ENCODE results near the gene PDF.

The PDF gene

DNA sequence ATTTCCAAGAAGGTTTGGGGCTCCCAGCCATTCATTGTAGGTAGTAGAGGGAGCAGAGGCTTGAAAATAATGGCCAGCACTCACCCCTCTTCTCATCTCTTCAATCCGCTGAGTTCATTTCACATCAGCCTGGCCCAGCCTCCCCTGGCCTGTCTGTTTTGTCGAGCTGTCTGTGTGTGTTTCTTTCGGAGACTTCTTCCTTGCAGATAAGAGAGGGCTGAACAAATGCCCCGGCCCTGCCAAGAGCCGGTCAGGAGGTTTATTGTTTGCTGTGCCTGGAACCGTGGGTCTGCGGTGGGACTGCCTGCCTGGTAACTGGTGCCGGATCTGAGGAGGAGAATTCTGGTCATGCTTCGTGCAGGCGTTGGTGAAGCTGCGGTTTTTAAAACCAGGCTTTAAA lies 15.9 kb downstream of the PDF start:
- no peak for DNase-seq (ENCODE audit: low spot score)
- TF ChIP-seq, protein P1, sequence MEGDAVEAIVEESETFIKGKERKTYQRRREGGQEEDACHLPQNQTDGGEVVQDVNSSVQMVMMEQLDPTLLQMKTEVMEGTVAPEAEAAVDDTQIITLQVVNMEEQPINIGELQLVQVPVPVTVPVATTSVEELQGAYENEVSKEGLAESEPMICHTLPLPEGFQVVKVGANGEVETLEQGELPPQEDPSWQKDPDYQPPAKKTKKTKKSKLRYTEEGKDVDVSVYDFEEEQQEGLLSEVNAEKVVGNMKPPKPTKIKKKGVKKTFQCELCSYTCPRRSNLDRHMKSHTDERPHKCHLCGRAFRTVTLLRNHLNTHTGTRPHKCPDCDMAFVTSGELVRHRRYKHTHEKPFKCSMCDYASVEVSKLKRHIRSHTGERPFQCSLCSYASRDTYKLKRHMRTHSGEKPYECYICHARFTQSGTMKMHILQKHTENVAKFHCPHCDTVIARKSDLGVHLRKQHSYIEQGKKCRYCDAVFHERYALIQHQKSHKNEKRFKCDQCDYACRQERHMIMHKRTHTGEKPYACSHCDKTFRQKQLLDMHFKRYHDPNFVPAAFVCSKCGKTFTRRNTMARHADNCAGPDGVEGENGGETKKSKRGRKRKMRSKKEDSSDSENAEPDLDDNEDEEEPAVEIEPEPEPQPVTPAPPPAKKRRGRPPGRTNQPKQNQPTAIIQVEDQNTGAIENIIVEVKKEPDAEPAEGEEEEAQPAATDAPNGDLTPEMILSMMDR (IDR thresholded peaks at IDR 0.05; ENCODE audit: extremely low read depth, missing control alignments) = no peak

DNA sequence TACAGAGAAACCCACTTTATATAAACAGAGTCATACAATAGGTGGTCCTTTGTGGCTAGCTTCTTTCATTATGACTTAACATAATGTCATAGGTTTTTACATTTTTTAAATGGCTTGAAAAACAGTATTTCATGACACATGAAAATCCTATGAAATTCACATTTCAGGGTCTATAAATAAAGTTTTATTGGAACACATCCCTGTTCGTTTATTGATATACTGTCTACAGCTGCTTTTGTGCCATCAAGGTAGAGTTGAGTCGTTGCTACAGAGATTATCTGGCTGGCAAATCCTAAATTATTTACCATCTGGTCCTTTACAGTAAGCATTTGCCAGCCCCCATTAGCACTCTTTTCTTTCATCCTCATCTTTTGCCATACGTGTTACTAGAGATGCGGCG lies 16.9 kb downstream of the PDF start:
- DNase-seq (ENCODE audit: low spot score) = no peak
- TF ChIP-seq, protein P1 (IDR thresholded peaks at IDR 0.05; ENCODE audit: extremely low read depth, missing control alignments) = no peak

DNA sequence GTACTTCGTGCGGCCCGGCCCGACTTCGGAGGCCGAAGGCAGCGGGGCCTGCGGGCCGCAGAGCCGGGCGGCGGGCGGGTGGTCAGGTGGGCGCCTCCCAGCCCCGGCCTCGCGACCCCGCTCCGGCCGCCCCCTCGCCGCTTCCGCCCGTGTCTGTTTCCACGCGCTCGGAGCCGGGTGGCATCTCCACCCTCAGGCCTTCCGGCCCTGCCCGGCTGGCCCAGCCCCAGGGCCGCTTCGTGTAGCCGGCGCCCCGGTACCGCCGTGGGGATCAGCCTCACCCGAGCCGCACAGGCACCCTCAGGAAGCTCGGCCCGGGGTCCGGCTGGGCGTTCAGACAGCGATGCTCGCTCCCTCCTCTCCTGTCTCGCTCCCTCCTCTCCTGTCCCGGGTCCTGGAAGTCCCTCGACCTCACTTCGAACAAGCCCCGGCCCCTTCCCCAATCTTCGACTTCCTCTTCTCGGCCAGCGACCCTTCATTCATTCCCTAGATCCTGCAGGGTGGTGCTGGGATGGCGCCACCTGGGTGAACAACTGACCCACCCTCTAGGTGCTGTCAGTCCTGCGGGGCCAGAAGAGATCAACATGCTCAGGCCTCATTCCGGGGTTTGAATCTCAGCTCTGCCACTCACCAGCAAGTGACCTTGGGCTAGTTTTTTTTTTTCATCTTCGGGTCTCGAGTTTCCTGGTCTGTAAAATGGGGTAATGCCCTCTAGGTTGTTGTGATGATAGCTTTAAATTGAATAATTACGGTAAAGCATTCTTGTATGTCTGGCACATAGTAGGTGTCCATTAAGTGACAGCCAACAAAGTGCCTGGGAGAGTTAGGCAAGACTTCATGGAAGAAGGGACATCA lies 18.6 kb downstream of the PDF start:
- TF ChIP-seq, protein P1 (IDR thresholded peaks at IDR 0.05; ENCODE audit: extremely low read depth, missing control alignments) = peak; percentile 10
- DNase-seq (ENCODE audit: low spot score) = peak; percentile 67

DNA sequence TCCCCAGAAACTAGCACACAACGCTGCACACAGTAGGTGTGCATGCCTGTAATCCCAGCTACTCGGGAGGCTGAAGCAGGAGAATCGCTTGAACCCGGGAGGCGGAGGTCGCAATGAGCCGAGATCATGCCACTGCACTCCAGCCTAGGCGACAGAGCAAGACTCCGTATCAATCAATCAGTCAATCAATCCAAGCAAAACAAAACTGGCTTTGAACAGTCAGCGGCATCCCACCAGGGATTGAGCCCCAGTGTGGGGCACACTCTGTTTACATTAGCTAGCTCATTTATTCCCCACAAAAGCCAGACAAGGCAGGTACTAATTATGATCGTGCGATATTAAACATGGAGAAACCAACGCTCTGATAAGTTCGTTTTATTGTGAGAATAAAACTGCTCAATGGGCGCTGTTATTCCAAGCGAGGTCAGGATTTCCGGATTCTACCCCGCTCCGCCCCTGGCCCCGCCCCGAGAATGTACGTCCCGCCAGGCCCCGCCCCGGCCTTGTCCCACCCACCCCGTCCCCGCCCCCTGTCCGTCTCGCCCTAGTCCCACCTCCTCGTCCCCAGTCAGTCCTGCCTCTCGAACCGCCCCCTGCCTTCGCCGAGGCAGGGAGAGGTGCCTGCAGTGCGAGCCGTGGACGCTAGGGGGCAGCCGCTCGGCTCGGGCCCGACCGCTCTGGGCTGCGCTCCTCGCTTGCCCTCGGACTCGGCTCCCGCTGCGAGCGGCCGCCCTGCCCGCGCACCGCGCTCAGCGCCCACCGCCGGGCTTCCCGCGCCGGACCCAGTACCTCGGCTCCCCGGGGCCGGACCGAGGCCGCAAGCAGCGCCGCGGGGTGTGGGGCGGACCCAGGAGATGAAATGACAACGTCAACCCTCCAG lies 19.5 kb downstream of the PDF start, which contains the start of gene VPS4A:
VPS4A (plus strand) TSS at position 698 of the 880 bp plus-strand sequence; CDS start at position 860, 162 bp downstream.
- TF ChIP-seq, protein P1 (IDR thresholded peaks at IDR 0.05; ENCODE audit: extremely low read depth, missing control alignments) = peak; percentile 99
- peak; percentile 99 for DNase-seq (ENCODE audit: low spot score)

DNA sequence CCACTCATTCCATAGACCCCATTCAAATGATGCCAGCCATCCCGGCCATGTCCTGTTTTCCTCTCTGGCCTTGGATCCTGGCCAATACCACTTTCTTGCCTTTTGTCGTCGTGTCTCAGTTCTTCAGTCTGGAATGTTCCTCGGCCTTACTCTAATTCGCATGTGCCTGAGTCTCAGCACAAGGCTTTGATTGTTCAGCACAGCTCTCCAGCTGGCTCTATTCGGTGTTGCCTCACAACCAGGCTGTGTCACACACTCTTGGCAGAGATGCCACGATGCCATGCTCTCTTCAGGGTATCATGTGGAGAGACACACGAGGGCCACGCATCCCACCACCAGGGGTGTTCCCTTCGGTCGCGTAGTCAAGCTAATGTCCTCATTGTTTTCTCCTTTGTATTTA lies 21.1 kb downstream of the PDF start:
- DNase-seq (ENCODE audit: low spot score) = no peak
- TF ChIP-seq, protein P1 (IDR thresholded peaks at IDR 0.05; ENCODE audit: extremely low read depth, missing control alignments) = no peak

DNA sequence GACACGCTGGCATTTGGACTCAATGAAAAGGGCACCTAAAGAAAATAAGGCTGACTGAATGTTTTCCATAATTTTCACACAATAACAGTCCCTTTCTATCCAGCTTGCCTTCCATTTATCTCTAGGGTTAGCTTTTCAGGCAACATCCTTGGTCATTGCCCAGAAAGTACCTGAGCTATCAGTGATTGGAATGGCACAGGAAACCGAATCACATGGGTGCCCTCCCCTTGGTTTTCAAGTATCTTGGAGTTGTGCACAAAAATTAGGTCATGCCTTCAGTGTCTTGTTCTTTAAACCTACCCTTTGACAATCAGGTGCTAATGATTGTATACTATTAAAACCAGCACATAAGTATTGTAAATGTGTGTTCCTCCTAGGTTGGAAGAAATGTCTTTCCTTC lies 22.5 kb downstream of the PDF start:
- TF ChIP-seq, protein P1 (IDR thresholded peaks at IDR 0.05; ENCODE audit: extremely low read depth, missing control alignments) = no peak
- DNase-seq (ENCODE audit: low spot score) = no peak

DNA sequence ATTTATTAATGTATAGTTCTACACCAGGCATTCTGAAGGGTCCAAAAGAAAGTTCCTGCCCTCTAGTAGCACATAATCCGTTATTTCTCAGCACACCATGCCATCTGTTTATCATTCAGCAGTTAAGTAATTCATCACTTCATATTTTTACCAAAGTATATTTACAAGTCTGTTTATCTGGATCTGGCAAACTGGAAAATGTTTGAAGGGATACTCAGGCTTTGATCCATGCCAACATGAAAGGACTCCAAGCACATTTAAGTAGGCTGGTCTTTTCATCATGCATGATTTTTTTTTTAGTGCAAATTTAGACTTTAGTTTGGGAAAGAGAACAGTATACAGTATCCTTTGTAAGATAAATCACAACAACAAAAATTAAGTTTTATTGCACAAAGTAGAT lies 23.3 kb downstream of the PDF start:
- DNase-seq (ENCODE audit: low spot score) = no peak
- TF ChIP-seq, protein P1 (IDR thresholded peaks at IDR 0.05; ENCODE audit: extremely low read depth, missing control alignments) = no peak
